ENCODE results near the gene PRSS48. TPM values are rescaled to one million over a fixed set of nuclear protein-coding genes. Genes with fewer than 3 reads are reported as not detected.

The PRSS48 gene
- total RNA-seq, 4 donors from 2014 or later: not detected

DNA sequence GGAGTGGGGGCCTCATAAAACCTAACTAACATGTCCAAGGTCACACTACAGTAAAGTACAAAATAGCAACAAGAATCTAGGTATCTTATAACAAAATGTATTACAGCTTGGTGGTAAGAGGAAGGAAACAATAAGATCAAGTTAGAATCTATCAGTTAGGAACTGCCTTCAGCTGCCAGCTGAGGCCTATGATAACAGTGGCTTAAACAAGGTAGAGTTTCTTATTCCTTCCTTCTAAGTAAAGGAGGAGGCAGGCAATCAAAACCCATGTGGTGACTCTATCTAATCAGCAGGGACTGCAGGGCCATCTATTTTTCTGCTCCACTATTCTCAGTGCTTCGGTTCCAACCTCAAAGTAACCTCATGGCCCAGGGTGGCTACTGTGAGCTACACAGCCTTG, 37.5 kb downstream of the PRSS48 start:
- Histone ChIP-seq H3K9me3 (no peaks in the 10 kb centered on the region), H3K4me1 (no peaks in the 10 kb centered on the region), H3K4me3 (no peak overlapping the region)

DNA sequence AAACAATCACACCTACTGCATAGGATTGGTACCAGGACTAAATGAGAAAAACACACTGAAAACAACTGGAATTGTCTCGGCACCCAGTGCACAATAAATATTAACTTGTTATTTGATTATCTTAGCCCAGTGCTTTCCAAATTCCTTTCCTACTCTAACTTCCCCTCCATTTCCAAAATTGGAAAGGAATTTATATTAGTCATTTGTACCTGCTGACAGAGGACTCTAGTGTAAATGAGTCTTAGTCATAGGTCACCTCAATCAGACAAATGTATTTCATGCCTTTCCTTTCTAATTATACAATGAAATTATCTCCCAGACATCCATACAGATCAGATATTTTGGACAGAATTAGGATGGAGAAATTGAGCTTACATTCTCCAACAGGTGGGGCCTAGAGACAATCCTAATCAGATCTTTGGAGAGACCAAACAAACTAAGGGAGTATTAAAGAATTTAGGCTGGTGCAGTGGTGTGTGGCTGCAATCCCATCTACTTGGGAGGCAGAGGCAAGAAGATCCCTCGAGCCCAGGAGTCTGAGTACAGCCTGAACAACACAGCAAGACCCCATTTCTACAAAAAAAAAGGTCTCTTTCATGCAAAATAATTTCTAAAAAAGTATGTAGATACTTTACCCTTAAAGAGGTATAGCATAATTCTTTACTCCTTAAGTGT, 38.4 kb downstream of the PRSS48 start:
- intact Hi-C loops (cut with DNase I; ENCODE audit: low total_unique reads): no loop called here
- H3K9me3 ChIP-seq: no peaks in the 10 kb centered on the region
- H3K4me1 ChIP-seq: no peaks in the 10 kb centered on the region
- no peak for TF ChIP-seq POLR2A (IDR thresholded peaks at IDR 0.05)
- TF ChIP-seq, protein P1, sequence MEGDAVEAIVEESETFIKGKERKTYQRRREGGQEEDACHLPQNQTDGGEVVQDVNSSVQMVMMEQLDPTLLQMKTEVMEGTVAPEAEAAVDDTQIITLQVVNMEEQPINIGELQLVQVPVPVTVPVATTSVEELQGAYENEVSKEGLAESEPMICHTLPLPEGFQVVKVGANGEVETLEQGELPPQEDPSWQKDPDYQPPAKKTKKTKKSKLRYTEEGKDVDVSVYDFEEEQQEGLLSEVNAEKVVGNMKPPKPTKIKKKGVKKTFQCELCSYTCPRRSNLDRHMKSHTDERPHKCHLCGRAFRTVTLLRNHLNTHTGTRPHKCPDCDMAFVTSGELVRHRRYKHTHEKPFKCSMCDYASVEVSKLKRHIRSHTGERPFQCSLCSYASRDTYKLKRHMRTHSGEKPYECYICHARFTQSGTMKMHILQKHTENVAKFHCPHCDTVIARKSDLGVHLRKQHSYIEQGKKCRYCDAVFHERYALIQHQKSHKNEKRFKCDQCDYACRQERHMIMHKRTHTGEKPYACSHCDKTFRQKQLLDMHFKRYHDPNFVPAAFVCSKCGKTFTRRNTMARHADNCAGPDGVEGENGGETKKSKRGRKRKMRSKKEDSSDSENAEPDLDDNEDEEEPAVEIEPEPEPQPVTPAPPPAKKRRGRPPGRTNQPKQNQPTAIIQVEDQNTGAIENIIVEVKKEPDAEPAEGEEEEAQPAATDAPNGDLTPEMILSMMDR (IDR thresholded peaks at IDR 0.05): no peak
- no peak for DNase-seq
- H3K36me3 ChIP-seq: no peaks in the 10 kb centered on the region
- peak overlapping the region in 1 of 2 donors; percentile 63 for H3K27ac ChIP-seq
- no peak overlapping the region for H3K4me3 ChIP-seq
- H3K27me3 ChIP-seq: no peaks in the 10 kb centered on the region

More for the DNA sequence above, 37.5 kb downstream of the PRSS48 start:
- intact Hi-C loops (cut with DNase I; ENCODE audit: low total_unique reads): no loop called here
- H3K27ac ChIP-seq: peak overlapping the region in 1 of 2 donors; percentile 63
- no peak for DNase-seq
- TF ChIP-seq POLR2A (IDR thresholded peaks at IDR 0.05): no peak
- TF ChIP-seq, protein P1 (IDR thresholded peaks at IDR 0.05): no peak
- no peaks in the 10 kb centered on the region for H3K36me3 ChIP-seq
- H3K27me3 ChIP-seq: no peaks in the 10 kb centered on the region

DNA sequence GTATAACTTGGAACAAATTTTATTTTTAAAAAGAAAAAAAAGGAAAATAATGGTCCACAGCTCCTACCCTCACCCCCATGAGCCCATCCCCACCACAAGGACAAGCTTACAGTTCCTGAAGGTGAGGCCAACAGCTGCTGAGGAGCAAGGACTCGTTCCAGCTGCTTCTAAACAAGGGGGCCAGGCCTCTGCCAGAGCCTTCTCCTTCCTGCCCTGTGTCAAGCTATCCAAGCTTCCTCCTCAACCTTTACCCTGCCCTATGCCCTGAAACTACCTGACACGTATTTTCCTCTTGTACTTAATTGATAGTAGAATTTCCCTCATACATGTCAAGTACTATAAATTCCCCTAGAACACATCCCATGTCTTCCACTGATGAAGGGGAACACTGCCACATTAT, 39.7 kb downstream of the PRSS48 start:
- Histone ChIP-seq H3K27me3 (no peaks in the 10 kb centered on the region), H3K36me3 (no peaks in the 10 kb centered on the region), H3K9me3 (no peaks in the 10 kb centered on the region), H3K4me1 (no peaks in the 10 kb centered on the region), H3K4me3 (no peak overlapping the region), H3K27ac (no peak overlapping the region)
- no peak for DNase-seq
- no peak for TF ChIP-seq POLR2A (IDR thresholded peaks at IDR 0.05)
- TF ChIP-seq, protein P1 (IDR thresholded peaks at IDR 0.05): no peak
- intact Hi-C loops (cut with DNase I; ENCODE audit: low total_unique reads): no loop called here

DNA sequence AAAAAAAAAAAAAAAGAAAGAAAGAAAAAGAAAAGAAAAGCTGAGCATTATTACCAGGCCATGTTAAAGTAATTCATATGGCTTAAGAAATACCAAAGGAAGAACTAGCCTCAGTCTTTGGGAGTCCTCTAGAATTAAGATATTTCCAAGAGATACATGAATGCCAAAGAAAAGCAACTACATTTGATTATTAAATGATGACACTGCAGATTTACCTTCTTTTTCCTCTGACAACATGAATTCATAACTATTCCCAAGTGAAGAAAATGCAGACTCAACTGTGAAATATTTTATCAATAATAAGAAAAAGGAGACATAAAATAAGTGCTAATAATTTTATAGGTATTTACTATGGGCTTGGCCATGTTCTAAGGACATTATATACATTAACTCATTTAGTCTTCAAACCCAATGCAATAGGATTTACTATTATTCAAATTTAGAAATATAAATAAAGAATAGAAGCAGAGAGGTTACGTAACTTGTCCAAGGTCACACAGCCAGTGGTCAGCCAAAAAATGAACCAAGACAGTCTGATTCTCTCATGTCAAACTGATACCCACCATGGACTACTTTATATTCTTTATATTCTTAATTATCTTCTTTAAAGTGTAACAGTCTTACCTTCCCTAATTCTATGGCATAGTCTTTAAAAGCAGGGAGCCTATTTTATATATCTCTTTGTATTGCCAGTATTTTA, 41.5 kb downstream of the PRSS48 start:
- intact Hi-C loops (cut with DNase I; ENCODE audit: low total_unique reads): no loop called here
- Histone ChIP-seq H3K4me1 (no peaks in the 10 kb centered on the region), H3K4me3 (no peak overlapping the region), H3K27ac (no peak overlapping the region), H3K27me3 (no peaks in the 10 kb centered on the region), H3K36me3 (no peaks in the 10 kb centered on the region), H3K9me3 (no peaks in the 10 kb centered on the region)
- DNase-seq: no peak
- TF ChIP-seq POLR2A (IDR thresholded peaks at IDR 0.05): no peak
- TF ChIP-seq, protein P1 (IDR thresholded peaks at IDR 0.05): no peak

DNA sequence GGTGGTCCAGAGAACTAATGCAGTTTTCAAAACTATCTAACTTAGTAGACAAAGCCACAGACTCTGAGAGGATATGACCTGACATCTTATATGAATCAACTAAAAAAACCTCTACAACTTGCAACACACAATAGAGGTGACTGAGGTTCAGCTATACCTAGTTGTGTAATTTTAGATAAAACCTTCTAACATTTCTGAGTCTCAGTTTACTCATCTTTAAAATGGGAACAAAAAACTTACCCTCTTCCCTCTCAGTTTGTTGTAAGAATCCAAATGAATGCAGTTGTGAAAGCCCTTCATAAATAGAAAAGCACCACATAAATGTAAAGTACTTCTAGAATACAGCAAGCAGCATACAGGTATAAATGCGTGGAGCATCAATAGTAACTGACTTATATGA, 42.5 kb downstream of the PRSS48 start:
- TF ChIP-seq POLR2A (IDR thresholded peaks at IDR 0.05): no peak
- H3K4me1 ChIP-seq: no peaks in the 10 kb centered on the region
- no peak for DNase-seq
- H3K27ac ChIP-seq: no peak overlapping the region
- H3K27me3 ChIP-seq: no peaks in the 10 kb centered on the region
- H3K36me3 ChIP-seq: no peaks in the 10 kb centered on the region
- H3K9me3 ChIP-seq: no peaks in the 10 kb centered on the region
- no peak overlapping the region for H3K4me3 ChIP-seq
- intact Hi-C loops (cut with DNase I; ENCODE audit: low total_unique reads): no loop called here

Data from uterus (tissue), 4 donors.